ENCODE measurements around the gene NCKAP1.
"Not testable (repeated sequence)": the region's sequence is repeated elsewhere in the genome, so short reads cannot be mapped to it uniquely, and the experiment has no call there.

GRCh38 chr2:183043580-183043979 is 5.3 kb upstream of the NCKAP1 start:
- TF ChIP-seq, protein P1, sequence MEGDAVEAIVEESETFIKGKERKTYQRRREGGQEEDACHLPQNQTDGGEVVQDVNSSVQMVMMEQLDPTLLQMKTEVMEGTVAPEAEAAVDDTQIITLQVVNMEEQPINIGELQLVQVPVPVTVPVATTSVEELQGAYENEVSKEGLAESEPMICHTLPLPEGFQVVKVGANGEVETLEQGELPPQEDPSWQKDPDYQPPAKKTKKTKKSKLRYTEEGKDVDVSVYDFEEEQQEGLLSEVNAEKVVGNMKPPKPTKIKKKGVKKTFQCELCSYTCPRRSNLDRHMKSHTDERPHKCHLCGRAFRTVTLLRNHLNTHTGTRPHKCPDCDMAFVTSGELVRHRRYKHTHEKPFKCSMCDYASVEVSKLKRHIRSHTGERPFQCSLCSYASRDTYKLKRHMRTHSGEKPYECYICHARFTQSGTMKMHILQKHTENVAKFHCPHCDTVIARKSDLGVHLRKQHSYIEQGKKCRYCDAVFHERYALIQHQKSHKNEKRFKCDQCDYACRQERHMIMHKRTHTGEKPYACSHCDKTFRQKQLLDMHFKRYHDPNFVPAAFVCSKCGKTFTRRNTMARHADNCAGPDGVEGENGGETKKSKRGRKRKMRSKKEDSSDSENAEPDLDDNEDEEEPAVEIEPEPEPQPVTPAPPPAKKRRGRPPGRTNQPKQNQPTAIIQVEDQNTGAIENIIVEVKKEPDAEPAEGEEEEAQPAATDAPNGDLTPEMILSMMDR (IDR thresholded peaks at IDR 0.05) = not testable (repeated sequence)
- TF ChIP-seq POLR2A (IDR thresholded peaks at IDR 0.05) = not testable (repeated sequence)

Data from suprapubic skin (tissue), 3 donors.